ENCODE measurements around the gene TAMALIN. TPM values are rescaled to one million over a fixed set of nuclear protein-coding genes. Genes with fewer than 3 reads are reported as not detected.

The TAMALIN gene
- total RNA-seq, 4 donors from 2014 or later = 11.8 to 18.0 (median 16.1) TPM

DNA sequence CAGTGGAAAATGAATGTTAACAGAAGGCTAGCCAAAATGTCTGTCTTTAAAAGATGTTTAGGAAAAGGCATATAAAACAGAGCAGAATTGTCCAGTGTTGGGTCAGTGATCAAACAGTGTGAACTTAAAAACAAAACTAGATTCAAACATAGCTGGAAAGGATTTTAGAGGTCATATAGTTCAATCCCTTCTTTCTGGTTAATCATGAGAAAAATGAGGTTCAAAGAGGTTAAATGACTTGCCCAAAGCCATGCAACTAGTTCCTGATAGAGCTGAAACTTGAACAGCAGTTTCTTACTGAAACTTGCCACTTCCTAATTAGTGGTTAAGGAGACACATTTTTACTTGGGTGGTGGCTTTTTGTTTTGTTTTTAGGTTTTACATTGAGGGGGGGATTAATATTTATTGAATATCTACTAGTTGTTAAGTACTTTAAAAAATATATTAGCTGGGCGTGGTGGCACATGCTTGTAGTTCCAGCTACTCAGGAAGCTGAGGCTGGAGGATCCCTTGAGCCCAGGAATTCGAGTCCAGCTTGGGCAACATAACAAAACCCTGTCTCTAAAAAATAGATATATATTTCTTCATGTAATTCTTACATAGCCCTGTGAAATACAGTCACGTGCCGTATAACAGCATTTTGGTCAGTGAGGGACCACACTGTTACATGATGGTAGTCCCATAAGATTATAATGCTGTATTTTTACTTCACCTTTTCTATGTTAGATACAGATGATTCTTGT lies 34.9 kb upstream of the TAMALIN start:
- H3K9me3 ChIP-seq = no peaks in the 10 kb centered on the region
- 61 to 73% methylated on average over 4 of the region's 4 CpGs for WGBS, 2 donors (ENCODE audit: low coverage in 1 of 2)
- no peak for TF ChIP-seq POLR2AphosphoS5 (IDR thresholded peaks at IDR 0.05)
- TF ChIP-seq POLR2A (IDR thresholded peaks at IDR 0.05) = no peak
- no peak for TF ChIP-seq EP300 (IDR thresholded peaks at IDR 0.05)
- TF ChIP-seq, protein P1, sequence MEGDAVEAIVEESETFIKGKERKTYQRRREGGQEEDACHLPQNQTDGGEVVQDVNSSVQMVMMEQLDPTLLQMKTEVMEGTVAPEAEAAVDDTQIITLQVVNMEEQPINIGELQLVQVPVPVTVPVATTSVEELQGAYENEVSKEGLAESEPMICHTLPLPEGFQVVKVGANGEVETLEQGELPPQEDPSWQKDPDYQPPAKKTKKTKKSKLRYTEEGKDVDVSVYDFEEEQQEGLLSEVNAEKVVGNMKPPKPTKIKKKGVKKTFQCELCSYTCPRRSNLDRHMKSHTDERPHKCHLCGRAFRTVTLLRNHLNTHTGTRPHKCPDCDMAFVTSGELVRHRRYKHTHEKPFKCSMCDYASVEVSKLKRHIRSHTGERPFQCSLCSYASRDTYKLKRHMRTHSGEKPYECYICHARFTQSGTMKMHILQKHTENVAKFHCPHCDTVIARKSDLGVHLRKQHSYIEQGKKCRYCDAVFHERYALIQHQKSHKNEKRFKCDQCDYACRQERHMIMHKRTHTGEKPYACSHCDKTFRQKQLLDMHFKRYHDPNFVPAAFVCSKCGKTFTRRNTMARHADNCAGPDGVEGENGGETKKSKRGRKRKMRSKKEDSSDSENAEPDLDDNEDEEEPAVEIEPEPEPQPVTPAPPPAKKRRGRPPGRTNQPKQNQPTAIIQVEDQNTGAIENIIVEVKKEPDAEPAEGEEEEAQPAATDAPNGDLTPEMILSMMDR (IDR thresholded peaks at IDR 0.05) = no peak
- peaks cover 0 to 18% of the 10 kb centered on the region in 2 donors for H3K36me3 ChIP-seq
- H3K27me3 ChIP-seq = no peaks in the 10 kb centered on the region
- H3K27ac ChIP-seq = peak overlapping the region in 1 of 4 donors; percentile 38
- ATAC-seq = no peak
- peaks cover 8 to 52% (median 27%) of the 10 kb centered on the region in 3 donors for H3K4me1 ChIP-seq
- no peak overlapping the region for H3K4me3 ChIP-seq

DNA sequence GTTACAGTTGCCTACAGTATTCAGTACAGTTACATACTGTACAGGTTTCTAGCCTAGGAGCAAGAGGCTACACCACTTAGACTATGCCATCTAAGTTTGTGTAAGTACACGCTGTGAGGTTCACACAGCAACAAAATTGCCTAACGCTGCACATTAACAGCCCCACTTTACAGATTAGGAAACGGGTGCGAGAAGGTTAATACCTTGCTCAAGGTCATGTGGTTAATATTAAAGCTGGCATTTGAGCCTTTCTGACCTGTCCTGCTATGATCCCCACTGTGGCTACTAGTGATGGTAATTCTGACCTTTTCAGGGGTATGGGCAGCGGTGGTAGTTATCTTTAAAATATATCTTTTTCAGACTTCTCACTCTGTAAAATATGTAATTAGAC lies 34.3 kb upstream of the TAMALIN start:
- Histone ChIP-seq H3K27ac (peak overlapping the region in 3 of 4 donors; percentile 38 to 50 (median 45)), H3K9me3 (no peaks in the 10 kb centered on the region), H3K36me3 (peaks cover 0 to 23% of the 10 kb centered on the region in 2 donors), H3K4me1 (peaks cover 8 to 52% (median 27%) of the 10 kb centered on the region in 3 donors), H3K27me3 (no peaks in the 10 kb centered on the region), H3K4me3 (no peak overlapping the region)
- TF ChIP-seq, protein P1 (IDR thresholded peaks at IDR 0.05) = no peak
- TF ChIP-seq EP300 (IDR thresholded peaks at IDR 0.05) = no peak
- TF ChIP-seq POLR2A (IDR thresholded peaks at IDR 0.05) = no peak
- no peak for TF ChIP-seq POLR2AphosphoS5 (IDR thresholded peaks at IDR 0.05)
- WGBS, 2 donors (ENCODE audit: low coverage in 1 of 2) = 69 to 84% methylated on average over 4 to 5 of the region's 5 CpGs
- ATAC-seq = no peak

DNA sequence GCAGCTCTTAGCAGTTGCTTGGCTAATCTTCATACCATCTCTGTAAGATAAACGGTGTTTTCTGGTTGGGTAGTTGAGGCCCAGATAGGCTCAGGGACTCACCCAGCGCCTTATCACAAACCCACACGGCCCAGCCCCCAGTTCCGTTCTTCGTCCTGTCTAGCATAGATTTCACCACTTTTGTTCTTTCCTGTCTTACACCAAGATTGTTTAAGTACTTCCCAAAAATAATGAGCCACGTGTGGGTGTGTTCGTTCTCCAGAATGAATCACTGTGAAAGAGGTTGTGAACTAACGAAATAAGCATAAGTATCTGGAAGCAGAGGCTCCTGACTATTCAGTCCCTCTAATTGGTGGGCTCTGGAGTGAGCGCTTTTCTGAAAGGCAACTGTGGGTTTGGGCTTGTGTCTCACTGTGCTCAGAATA lies 33.9 kb upstream of the TAMALIN start:
- WGBS, 2 donors (ENCODE audit: low coverage in 1 of 2) = 40 to 63% methylated on average over 7 to 9 of the region's 9 CpGs
- Histone ChIP-seq H3K4me1 (peaks cover 8 to 52% (median 27%) of the 10 kb centered on the region in 3 donors), H3K27me3 (no peaks in the 10 kb centered on the region), H3K4me3 (no peak overlapping the region), H3K27ac (peak overlapping the region in 3 of 4 donors; percentile 38 to 50 (median 45)), H3K9me3 (no peaks in the 10 kb centered on the region), H3K36me3 (peaks cover 0 to 27% of the 10 kb centered on the region in 2 donors)
- TF ChIP-seq EP300 (IDR thresholded peaks at IDR 0.05) (no peak), POLR2AphosphoS5 (IDR thresholded peaks at IDR 0.05) (peak; percentile 57), POLR2A (IDR thresholded peaks at IDR 0.05) (no peak)
- TF ChIP-seq, protein P1 (IDR thresholded peaks at IDR 0.05) = no peak
- peak; percentile 65 for ATAC-seq

DNA sequence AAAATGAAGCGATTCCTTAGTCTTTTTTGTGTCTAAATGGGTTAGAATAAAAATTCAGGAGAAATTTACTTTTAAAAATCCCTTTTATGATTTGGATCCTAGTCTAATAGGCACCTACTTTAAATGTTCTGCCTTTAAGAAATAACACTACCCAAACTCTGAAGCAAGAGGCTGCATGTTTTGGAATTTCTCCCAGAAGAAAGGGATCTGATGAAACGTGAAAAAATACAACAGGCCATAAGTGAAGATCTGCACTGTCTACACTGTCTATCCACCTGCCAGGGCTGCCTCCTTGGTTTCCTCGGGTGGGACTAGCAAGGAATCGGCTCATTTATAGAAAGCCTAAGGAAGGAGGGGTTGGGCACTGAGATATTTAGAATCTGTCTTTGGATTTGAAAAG lies 33.2 kb upstream of the TAMALIN start:
- TF ChIP-seq POLR2AphosphoS5 (IDR thresholded peaks at IDR 0.05) = no peak
- TF ChIP-seq, protein P1 (IDR thresholded peaks at IDR 0.05) = no peak
- no peak for TF ChIP-seq POLR2A (IDR thresholded peaks at IDR 0.05)
- no peak for TF ChIP-seq EP300 (IDR thresholded peaks at IDR 0.05)
- no peaks in the 10 kb centered on the region for H3K27me3 ChIP-seq
- H3K4me1 ChIP-seq = peaks cover 8 to 52% (median 27%) of the 10 kb centered on the region in 3 donors
- H3K4me3 ChIP-seq = no peak overlapping the region
- peak overlapping the region in 2 of 4 donors; percentile 38 to 45 for H3K27ac ChIP-seq
- H3K9me3 ChIP-seq = no peaks in the 10 kb centered on the region
- H3K36me3 ChIP-seq = peaks cover 0 to 32% of the 10 kb centered on the region in 2 donors
- 29 to 32% methylated on average over 3 to 4 of the region's 4 CpGs for WGBS, 2 donors (ENCODE audit: low coverage in 1 of 2)
- peak; percentile 46 for ATAC-seq

DNA sequence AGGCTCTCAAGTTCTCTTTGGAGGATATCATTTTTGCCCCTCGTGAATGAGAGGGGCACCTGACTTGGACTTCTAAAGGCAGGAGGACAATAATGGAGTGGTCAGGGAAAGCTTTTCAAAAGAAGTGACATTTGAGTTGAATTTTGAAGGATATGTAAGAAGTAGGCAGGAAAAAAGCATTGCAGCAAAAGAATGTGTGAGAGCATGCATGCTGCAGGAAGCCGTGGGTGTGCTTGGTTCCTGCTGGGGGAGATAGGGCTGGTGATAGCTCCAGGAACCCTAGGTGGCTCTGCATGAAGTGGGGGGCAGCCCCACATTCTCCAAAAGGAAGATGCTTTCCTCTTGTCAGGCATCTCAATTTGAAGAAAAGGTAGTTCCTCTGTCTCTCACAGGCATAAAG lies 32.1 kb upstream of the TAMALIN start:
- peaks cover 8 to 52% (median 27%) of the 10 kb centered on the region in 3 donors for H3K4me1 ChIP-seq

More for the DNA sequence above, 32.1 kb upstream of the TAMALIN start:
- Histone ChIP-seq H3K27me3 (no peaks in the 10 kb centered on the region), H3K27ac (no peak overlapping the region), H3K4me3 (no peak overlapping the region), H3K36me3 (peaks cover 0 to 32% of the 10 kb centered on the region in 2 donors), H3K9me3 (no peaks in the 10 kb centered on the region)
- TF ChIP-seq POLR2AphosphoS5 (IDR thresholded peaks at IDR 0.05) (no peak), EP300 (IDR thresholded peaks at IDR 0.05) (no peak), POLR2A (IDR thresholded peaks at IDR 0.05) (no peak)
- TF ChIP-seq, protein P1 (IDR thresholded peaks at IDR 0.05) = no peak
- ATAC-seq = no peak
- WGBS, 2 donors (ENCODE audit: low coverage in 1 of 2) = 84 to 86% methylated on average over 2 of the region's 2 CpGs

Measured in gastroesophageal sphincter (tissue), 4 donors.